ENCODE results near the gene KAZN. TPM values are rescaled to one million over a fixed set of nuclear protein-coding genes. Genes with fewer than 3 reads are reported as not detected.

KAZN gene
- total RNA-seq, 1 donor from 2014 or later: 9.6 TPM

DNA sequence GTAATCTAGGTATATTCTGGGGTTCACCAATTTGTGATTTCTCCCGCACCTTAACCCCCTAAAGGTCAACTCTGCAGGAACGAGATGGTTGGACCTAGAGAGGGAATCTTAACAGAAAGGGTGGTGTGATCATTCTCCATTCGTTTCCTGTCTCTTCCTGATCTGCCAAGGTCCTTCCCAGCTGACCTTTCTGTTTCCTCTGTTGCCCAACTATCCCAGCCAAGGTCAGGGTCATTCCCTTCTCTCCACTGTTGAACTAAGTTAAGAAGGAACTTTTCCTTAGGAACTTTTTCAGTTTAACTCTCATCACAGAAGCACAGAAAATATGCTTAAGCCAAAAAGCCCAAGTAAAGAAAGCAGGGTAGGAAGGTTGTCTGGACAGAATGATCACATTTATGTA lies 49.3 kb downstream of the KAZN start:
- DNase-seq: no peak

DNA sequence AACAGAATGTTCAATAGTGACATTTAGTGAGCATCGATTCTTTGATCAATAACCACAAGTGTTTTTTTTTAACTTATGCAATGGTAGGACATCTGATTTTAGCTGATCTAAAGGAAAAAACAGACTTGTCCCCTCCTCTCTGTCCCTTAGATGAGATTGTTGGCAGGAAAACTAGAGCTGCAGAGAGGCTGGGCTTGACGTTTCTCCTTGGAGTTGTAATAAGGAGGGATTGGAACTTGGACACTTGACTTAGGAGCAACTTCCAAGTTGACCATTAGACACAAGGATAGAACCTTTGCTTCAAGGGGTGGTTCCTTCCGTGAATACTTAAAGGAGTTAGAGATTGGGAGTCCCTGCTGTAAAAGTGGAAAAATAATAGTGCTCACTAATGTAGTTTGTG lies 49.9 kb downstream of the KAZN start:
- DNase-seq: no peak

DNA sequence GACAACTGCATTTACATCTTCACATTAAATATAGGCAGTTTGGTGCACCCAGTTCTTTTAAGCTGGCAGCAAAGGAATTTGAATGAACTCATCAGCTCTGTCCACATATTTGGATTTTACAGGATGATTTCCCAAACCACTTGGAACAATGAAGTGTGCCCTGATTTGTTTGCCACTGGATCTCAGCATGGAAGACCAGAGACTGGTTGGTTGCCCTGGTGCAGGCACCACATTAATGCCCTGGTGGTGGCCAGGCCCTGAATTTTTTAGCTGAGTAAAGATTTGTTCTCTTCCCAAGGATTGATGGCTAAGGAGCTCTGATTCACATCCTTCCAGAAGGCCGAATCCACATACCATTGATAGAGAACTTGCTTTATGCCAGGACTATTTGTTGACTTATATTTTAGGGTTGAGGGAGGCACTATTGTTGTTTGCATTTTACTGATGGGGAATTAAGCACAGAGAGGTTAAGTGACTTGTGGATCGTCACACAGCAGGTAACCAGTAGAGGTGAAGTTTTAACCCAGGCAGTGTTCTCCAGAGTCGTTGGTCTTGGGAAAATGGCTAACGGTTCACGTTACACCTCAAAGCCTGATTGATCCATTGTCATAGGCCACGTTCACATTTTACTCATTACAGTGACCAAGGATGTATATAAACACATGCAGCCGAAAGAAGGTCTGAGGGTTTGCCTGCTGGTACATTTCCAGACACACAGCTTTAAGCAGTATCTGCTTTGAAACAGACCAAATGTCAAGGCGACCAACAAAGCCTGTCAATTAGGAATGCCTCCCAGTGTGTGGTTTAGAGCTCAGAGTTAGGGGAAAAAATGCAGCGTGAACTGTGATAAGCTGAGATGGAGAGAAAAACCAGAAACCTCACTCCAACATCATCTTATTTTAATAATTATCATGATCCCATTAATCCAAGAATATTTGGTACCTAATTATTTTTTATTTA lies 50.7 kb downstream of the KAZN start:
- no peak for DNase-seq

DNA sequence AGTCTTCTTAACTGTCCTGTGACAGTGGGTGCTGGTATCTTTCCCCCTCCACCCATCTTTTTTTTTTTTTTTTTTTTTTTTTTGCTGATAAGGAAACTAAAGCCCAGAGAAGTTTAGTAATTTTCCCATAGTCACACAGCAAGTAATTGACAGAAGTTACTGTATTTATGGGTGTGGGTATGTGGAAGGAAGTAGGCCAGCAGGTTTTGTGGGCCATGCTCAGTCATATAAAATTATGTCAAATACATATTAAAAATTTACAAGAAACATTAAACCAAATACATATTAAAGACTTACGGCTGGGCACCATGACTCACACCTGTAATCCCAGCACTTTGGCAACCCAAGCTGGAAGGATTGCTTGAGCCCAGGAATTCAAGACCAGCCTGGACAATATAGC lies 51.5 kb downstream of the KAZN start:
- no peak for DNase-seq

DNA sequence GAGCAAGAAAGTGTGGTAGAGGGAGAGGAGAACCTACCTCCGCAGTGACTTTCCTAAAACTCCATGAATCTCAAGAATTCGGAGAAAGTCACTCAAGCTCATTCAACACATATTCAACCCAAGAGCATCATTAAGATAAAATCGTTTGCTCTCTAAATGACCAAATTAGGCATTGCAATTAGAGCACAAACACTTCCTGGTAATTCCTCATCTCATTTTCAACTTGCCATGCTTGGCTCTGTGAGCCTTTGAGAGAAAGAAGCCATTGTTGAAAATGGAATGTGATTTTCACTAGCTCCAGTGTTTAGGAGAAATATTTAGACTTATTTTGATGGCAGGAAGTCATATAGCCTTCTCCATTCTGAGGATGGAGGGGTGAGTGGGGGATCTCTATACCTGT lies 52.5 kb downstream of the KAZN start:
- no peak for DNase-seq

DNA sequence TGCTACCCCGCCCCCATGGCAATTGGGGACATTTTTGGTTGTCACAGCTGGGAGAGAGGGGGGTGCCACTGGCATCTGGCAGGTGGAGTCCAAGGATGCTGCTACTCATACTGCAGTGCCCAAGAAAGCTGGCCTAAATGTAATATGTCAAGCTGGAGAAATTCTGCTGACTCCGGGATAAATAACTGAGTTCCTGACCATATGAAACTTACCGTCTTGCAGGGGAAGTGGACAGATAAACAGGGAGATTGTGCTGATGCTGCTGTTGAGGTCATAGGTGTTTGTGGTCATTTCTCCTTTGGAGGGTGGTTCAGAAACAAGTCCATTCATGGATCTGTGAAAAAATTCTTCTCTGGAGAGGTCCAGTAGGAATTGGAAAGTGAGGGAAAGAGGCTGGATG lies 54.4 kb downstream of the KAZN start:
- DNase-seq: no peak

DNA sequence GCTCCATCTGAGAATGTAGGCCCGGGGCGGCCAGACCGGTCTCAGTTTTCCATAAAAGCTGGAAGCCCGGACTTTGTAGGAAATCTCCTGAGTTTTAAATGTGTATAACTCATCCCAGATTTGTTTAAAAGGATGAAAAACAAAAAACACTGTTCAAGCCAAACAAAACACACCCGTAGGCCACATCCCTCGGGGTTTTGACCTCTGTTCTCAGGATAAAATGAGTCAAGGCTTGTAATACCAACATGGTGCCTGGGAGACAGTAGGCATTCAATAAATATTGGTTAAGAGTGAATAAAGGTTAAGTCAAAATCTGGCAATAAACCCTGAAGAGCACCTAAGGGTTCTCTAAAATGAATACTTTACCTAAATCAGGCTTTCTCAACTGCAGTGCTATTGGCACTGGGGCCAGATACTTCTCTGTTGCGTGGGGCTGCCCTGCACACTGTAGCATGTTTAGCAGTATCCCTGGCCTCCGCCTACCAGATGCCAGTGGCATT lies 55.0 kb downstream of the KAZN start:
- DNase-seq: no peak

DNA sequence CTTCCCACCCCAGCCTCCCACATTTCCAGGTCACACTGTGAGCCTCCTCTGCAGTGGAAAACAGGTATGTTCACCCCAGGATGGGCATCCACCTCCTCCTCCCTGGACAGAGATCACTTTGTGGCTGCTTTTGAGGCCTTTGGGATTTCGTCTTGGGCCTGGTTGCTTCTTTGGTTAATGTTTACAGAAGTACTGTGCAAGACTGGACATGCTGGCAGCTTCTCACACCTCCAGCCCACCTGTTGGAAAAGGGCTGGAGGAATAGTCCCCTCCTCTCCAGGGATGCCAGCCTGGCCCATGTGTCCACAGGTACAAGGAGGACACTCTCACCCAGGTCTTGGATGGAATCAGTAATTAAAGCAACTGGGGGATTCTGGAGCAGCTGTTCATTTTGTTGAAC lies 56.1 kb downstream of the KAZN start:
- no peak for DNase-seq

DNA sequence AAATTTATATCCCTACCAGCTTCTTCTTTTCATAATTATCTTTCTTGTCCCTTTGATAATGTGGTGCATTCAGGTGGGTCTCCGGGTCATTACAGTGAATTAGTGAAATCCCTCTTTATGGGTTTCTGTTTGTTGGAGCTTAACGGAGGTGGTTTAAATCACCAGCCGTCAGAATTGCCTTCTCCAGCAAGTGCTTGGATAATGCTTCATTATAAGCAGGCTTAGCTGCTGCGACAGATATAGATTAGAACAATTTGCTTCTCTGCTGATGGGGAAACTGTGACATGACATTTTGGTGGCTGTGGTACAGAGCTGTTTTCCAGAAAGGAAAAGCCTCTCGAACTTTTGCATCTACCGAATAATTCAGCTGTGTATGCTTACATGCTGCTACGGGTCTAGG lies 56.9 kb downstream of the KAZN start:
- DNase-seq: no peak

DNA sequence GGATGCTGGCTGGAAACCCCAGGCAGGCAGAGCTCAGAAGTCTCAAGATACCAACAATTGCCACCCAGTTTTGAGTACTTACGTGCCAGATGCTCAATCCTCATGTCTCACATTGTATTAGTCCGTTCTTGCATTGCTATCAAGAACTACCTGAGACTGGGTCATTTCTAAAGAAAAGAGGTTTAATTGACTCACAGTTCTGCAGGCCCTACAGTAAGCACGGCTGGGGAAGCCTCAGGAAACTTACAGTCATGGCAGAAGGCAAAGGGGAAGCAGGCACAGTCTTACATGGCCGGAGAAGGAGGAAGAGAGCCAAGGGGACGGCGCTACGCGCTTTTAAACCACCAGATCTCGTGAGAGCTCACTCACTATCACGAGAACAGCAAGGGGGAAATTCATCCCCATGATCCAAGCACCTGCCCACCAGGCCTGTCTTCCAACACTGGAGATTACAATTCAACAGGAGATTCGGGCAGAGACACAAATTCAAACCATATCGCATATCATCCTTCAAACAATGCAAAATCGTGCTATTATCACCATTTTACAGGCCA lies 58.0 kb downstream of the KAZN start:
- DNase-seq: no peak

DNA sequence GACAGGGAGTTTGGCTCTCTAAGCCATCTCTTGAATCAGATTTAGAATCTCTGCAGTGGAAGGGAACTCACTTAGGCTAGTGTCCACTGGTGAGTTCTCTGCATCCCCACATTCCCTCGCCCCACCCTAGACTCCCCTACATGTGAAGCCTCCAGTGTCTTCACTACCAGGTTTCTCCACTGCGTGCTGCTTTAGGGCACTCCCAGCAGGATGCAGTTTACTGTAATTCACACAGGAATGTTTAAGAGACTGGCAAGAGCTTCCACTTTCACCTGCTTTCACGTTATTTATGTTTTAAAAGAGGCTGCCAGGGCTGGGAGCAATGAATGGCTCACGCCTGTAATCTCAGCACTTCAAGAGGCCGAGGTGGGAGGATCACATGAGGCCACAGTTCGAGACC lies 60.2 kb downstream of the KAZN start:
- DNase-seq: no peak

DNA sequence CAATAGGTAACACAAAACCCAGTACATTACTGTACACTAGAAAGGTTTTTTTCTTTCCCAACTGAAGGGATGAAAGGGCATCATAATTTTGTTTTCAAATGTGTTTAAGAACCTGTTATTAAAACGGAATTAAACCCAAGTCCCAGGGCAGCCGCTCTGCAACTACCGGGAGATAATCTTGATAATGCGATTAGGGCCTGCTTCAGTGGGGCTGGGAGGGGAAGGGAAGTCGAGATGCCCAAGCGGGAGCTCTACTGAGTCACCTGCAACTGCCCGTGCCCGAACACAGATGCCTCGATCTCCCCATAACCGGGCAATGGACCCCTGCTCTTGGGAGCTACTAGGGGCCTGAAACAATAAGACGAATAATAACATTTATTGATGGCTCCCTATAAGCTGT lies 61.4 kb downstream of the KAZN start:
- DNase-seq: no peak

DNA sequence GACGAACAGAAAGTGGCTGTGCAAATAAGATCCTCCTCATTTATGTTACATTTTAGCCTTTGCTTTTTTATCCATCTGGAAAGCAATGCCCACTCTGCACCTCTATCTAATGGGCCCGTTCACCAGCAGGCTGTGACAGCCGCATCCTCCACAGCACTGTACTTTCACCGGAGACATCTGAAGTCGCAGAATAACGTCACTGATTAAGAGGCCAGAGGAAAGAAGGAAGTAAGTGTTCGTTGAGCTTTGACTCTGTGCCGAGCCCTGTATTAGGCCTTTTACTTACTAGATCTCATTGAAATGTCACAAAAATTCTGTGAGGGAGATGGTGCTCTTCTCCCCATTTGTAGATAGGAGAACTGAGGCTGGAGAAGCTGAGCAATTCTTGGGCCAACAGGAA lies 62.3 kb downstream of the KAZN start:
- no peak for DNase-seq

DNA sequence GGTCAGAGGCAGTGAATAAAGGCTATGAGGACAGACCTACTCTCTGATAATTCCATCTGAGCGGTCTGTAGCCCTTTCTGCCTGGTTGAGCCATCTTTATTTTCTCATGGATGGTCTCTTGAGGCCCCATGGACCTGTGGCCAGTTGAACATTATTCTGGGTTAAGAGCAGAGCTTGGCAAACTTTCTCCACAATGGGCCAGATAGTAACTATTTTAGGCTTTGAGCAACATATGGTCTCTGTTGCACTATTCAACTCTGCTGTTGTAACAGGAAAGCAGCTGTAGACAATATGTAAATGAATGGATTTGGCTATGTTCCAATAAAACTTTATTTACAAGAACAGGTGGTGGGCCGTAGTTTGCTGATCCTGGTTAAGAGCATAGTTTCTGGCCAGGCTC lies 62.7 kb downstream of the KAZN start:
- DNase-seq: peak; percentile 72

DNA sequence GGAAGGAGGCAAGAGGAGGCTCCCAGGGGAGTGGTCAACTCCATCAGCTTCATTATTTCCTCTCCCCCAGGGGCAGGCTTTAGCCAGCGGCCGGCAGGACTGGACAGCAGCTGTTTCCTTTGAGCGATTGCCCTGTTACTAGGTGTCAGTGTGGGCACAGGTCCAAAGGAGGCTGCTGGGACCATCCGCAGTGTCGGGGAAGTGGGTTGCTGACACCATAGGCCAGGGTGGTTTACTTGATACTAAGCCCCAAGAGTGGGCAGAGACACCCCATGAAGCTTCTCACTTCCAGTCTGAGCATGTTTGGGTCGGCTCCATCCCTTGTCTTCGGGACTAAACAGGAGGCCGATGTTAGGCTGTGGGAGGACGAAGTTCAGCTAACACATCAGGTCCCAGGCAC lies 63.6 kb downstream of the KAZN start:
- no peak for DNase-seq

DNA sequence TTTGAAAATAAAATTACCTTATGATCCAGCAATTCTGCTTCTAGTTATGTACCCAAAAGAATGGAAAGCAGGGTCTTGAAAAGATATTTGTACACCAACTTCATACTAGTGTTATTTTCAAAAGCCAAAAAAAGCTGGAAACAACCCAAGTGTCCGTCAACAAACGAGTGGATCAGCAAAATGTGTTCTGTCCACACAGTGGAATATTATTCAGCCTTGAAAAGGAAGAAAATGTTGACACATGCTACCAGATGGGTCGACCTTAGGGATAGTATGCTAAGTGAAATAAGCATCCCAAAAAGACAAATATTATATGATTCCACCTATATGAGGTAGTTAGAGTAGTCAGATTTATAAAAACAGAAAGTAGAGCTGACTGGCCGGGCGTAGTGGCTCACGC lies 65.3 kb downstream of the KAZN start:
- no peak for DNase-seq

DNA sequence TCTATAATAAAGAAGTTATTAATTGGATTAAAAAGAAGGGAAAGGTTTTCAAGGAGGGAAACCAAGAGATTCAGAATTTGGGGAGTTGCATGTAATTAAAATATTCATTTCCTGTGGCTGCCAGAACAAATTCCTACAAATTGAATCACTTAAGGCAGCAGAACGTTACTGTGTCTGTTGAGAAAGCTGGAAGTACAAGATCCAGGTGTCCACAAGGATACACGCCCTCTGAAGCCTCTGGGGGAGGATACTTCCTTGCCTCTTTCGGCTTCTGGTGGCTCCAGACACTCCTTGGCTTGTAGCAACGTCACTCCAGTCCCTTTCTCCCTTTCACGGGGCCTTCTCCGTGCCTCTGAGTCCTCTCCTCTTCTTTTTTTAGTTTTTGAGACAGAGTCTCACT lies 67.9 kb downstream of the KAZN start:
- DNase-seq: no peak

DNA sequence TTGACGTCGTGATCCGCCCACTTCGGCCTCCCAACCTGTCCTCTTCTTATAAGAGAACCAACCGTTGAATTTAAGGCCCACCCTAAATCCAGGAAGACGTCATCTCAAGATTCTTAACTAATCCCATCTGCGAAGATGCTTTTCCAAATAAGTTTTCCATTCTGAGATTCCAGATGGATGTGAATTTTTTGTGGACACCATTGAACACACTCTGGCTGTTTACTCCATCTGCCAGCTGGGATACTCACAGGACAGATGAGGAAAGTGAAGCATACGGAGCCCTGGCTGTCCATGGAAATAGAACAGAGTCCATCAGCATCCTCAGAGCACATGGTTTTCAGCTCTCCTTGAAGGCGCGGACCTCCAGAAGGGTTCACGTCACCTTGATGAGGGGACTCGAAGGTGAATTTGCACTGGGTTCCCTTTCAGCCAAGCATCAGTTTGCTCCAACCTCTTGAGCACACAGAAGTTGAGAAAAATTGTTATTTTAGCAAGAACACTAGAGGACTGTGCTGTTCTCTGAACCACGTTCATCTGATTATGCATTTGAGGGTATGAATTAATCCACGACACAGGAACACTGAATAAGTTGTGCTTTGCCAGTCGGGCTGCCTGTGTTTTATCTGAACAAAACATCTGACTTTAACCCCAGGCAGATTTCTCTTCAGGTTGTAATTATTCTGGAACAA lies 68.6 kb downstream of the KAZN start:
- no peak for DNase-seq

DNA sequence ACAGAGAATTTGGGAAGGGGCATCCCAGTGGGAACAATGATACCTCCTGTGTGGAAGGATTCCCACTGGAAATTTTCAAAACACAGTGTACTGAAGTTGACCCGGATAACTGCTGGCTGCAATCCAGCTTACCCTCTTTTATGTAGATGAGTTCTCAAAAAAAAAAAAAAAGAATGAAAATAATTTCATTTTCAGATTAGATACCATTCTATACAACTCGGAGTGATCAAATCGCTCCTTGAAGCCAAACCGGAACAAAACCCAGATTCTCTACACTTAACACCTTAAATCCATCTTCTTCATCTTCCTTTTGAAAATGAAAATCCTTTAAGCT lies 69.1 kb downstream of the KAZN start:
- no peak for DNase-seq

DNA sequence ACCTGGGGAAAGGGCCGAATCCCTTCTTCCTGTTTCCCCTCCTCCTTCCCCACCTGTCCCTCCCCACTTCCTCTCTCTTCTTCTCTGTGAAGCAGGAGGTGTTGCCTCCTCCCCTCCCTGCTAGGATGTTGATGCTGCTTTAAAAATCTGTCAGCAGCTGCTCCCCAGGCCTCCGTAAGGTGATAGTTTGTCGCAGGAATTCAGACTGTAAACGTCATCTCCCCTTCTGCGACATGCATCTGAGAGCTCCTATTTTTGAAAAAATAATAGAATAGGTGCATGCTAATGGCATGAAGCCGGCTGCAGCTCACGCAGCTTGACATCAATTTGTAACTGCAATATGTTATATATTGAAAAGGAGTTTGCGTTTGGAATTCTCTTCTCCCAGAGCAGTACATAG lies 70.1 kb downstream of the KAZN start:
- no peak for DNase-seq

DNA sequence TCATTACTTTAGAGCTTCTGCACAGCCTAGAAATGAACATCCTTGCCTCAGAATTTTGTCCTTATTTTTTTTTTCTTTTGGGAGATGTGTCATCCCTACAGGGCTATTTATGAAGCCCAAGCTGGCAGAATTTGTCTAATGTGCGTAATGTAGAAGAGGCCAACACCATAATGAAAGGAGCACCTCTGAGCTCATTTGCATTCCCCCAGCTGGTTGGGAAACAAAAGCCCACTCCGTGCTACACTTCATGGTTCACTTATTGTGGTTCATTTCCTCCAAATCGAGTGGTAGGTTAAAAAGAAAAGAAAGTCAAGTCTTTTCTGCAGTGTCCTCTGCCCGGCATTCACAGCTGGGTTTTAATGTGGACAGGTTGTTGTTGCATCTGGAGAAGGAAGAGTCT lies 73.5 kb downstream of the KAZN start:
- no peak for DNase-seq

DNA sequence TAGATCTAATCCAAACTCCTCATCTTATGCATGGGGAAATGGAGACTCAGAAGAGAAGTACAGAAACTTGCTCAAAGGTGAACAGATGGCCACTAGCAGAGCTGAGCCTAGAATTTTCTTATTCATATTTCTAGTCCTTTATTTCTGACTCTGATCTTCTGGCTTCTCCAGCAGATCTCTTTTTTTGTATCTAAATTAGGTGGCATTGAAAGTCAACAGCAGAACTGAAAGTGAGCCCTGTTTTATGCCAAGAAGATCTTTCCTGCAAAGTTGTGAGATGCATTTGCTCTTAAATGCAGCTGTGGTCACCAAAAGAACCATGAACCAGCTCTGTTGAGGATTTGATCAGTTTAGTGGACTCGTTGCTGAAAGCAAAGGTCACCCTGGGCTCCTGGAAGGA lies 75.5 kb downstream of the KAZN start:
- no peak for DNase-seq

DNA sequence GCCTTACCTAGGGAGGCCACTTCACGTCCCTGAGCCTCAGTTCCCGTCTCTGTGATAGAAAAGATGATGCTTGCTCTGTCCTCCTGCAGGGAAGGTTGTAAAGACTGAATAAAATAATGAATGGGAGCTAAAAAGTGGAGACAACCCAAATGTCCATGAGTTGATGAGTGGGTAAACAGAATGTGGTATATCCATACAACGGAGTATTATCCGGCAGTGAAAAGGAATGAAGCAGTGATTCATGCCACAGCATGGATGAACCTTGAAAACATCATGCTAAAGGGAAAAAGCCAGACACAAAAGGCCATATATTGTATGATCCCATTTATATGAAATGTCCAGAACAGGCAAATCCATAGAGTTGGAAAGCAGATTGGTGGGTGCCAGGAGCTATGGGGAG lies 77.9 kb downstream of the KAZN start:
- no peak for DNase-seq

All from skin of body (tissue), 2 donors.